Panc1 (cell line): ENCODE results near the gene TM4SF20. TPM values are rescaled to one million over a fixed set of nuclear protein-coding genes. Genes with fewer than 3 reads are reported as not detected.
"Not testable (repeated sequence)": the region's sequence is repeated elsewhere in the genome, so short reads cannot be mapped to it uniquely, and the experiment has no call there.

Experiments
- ATAC-seq: fragments of 200-7000 bp; cut with Tn5 transposase; 2 replicates; pipeline ENCODE4 v1.9.1; 2020; ENCODE audit warnings: mild to moderate bottlenecking, moderate library complexity
- BruUV-seq: library from RNA; stranded (reverse); fragments of 400-500 nt; replicated peaks from 2 replicates; lab custom pipeline; 2021; lab: Mats Ljungman, UMichigan
- CTCF ChIA-PET: fragments of 300-600 bp; sonication (Branson Sonifier 250); formaldehyde crosslinking; loops from one replicate; lab custom pipeline; 2022; ENCODE audit warnings: antibody characterized with exemption; lab: Charles Lee
- POLR2A ChIA-PET: fragments of 300-600 bp; sonication (Branson Sonifier 250); formaldehyde crosslinking; loops from one replicate; lab custom pipeline; 2022; ENCODE audit warnings: antibody characterized with exemption; lab: Charles Lee
- DNase-seq: peaks from one replicate; pipeline ENCODE4 v3.0.0-alpha.2; 2010; ENCODE audit warnings: low read depth, low spot score
- H3K27ac ChIP-seq: 2 replicates; pipeline ENCODE4 v1.5.1; 2011; ENCODE audit warnings: mild to moderate bottlenecking, low read length, inconsistent platforms
- H3K27me3 ChIP-seq: fragments of 200-500 bp; sonication (Bioruptor generic); 2 replicates; pipeline ENCODE4 v1.6.0; 2014; ENCODE audit warnings: low read length, inconsistent platforms; ENCODE audit not compliant: control insufficient read depth, insufficient read depth
- H3K36me3 ChIP-seq: fragments of 200-500 bp; sonication (Bioruptor generic); 2 replicates; pipeline ENCODE4 v1.5.1; 2014; ENCODE audit warnings: inconsistent platforms, mild to moderate bottlenecking, low read length, moderate library complexity; ENCODE audit not compliant: control insufficient read depth, insufficient read depth
- H3K4me1 ChIP-seq: 2 replicates; pipeline ENCODE4 v1.5.1; 2011; ENCODE audit warnings: inconsistent platforms, mild to moderate bottlenecking, low read length, moderate library complexity; ENCODE audit not compliant: control insufficient read depth, insufficient read depth
- H3K4me3 ChIP-seq, 2 experiments: 2 replicates each; pipeline ENCODE4 v1.5.1; 2011 to 2012; ENCODE audit warnings: low read depth in 2 of 2, low read length in 2 of 2, mild to moderate bottlenecking in 2 of 2, inconsistent platforms in 1 of 2, moderate library complexity in 1 of 2
- H3K9me3 ChIP-seq: fragments of 200-500 bp; sonication (Bioruptor generic); 2 replicates; pipeline ENCODE4 v1.5.1; 2014; ENCODE audit warnings: low read depth, mild to moderate bottlenecking, inconsistent platforms, low read length, moderate library complexity; ENCODE audit not compliant: control insufficient read depth, insufficient read depth
- CTCF ChIP-seq: fragments of 450-650 bp; IDR thresholded peaks from 2 replicates; pipeline ENCODE4 v1.5.1; 2017; ENCODE audit warnings: mild to moderate bottlenecking
- POLR2AphosphoS5 ChIP-seq: IDR thresholded peaks from 2 replicates; pipeline ENCODE4 v1.6.1; 2012; ENCODE audit warnings: mild to moderate bottlenecking, low read depth, low read length, moderate library complexity
- REST ChIP-seq, 2 experiments: IDR thresholded peaks; 2 replicates each; pipeline ENCODE4 v1.6.1; 2011 to 2012; ENCODE audit warnings: low read depth in 2 of 2, control low read depth in 1 of 2, low read length in 1 of 2, mild to moderate bottlenecking in 1 of 2, moderate library complexity in 1 of 2; ENCODE audit not compliant: insufficient read depth in 1 of 2
- SIN3A ChIP-seq: IDR thresholded peaks from 2 replicates; pipeline ENCODE4 v1.6.1; 2012; ENCODE audit warnings: low read depth, mild to moderate bottlenecking, low read length, moderate library complexity, borderline replicate concordance; ENCODE audit not compliant: insufficient read depth
- in situ Hi-C: cut with HindIII; loops from 2 replicates; pipeline ENCODE4 v1.10.0; 2016; ENCODE audit warnings: low sequenced_read_pairs, low pct_unique_long_range_greater_than_20kb
- intact Hi-C: fragments of 100-400 bp; cut with micrococcal nuclease; formaldehyde crosslinking; loops from one replicate; pipeline ENCODE4 v1.10.0; 2022; ENCODE audit not compliant: unreplicated experiment
- total RNA-seq: library from RNA; stranded (reverse); gene quantifications from one replicate; pipeline ENCODE4 v1.2.1, GENCODE V29; 2021; ENCODE audit not compliant: unreplicated experiment

TM4SF20 gene
- total RNA-seq, 1 experiment from 2014 or later = not detected

- H3K27me3 ChIP-seq, H3K9me3 ChIP-seq, CTCF ChIA-PET, DNase-seq, H3K4me3 ChIP-seq, H3K4me1 ChIP-seq, H3K27ac ChIP-seq, BruUV-seq, in situ Hi-C loops, H3K36me3 ChIP-seq, ATAC-seq: not testable (repeated sequence)
- POLR2A ChIA-PET = interaction anchor here (0.7 kb wide), 1 partner anchor 58 kb away, joined by 4 read pairs; no protein-coding TSS in a partner anchor
- intact Hi-C loops = loop anchor here (10.0 kb wide), 1 partner anchor 253 kb away; no protein-coding TSS in a partner anchor
Measured at GRCh38 chr2:227387583-227387982, 8.5 kb upstream of the TM4SF20 start, which contains the start of gene SCYGR1. TSS of gene SCYGR1 (minus strand) at chr2:227387949. CDS start at chr2:227387949, 0 bp downstream.

GRCh38 chr2:227386630-227387029, 7.5 kb upstream of the TM4SF20 start:
- BruUV-seq = no TSS peak
- Histone ChIP-seq H3K27me3 (peaks cover 6% of the 10 kb centered on the region; the same call in 1 of the 2 replicates), H3K4me3 (no peak overlapping the region), H3K36me3 (no peaks in the 10 kb centered on the region), H3K27ac (no peak overlapping the region), H3K4me1 (peaks cover 3% of the 10 kb centered on the region; the same call in 1 of the 2 replicates), H3K9me3 (no peaks in the 10 kb centered on the region)
- TF ChIP-seq CTCF (no peak), SIN3A (no peak), POLR2AphosphoS5 (no peak), REST (IDR thresholded peaks at IDR 0.05; ENCODE audit: insufficient read depth in 1 of 2, low read depth in 2 of 2, low read length in 1 of 2) (no peak)
- POLR2A ChIA-PET = no interaction called here
- in situ Hi-C loops (no loop called here), intact Hi-C loops (loop anchor here (10.0 kb wide), 1 partner anchor 252 kb away; no protein-coding TSS in a partner anchor)
- ATAC-seq (no peak), DNase-seq (no peak)
- CTCF ChIA-PET = no interaction called here

DNA sequence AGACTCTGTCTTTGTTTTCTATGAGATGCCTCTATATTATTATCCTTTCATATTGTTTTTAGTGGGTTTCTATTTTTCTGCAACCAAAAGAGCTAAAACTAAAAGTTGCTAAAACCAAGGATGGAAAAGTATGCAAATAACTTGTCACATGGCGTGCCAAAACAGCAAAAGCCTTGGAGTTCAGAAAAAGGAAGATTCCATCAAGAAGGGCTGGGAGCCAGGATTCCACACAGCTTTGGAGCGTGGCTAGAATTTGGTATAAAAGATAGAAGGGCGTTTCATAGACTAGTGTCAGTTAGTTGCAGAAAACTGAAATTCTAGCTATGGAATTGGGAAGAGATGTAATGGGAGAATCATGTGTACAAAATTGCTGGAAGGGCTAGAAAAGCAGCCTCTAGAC, 4.6 kb upstream of the TM4SF20 start:
- ATAC-seq (no peak), DNase-seq (no peak)
- Histone ChIP-seq H3K4me3 (no peak overlapping the region), H3K27me3 (peaks cover 8% of the 10 kb centered on the region; the same call in 1 of the 2 replicates), H3K27ac (no peak overlapping the region), H3K9me3 (no peaks in the 10 kb centered on the region), H3K36me3 (no peaks in the 10 kb centered on the region), H3K4me1 (peaks cover 1% of the 10 kb centered on the region; the same call in 1 of the 2 replicates)
- in situ Hi-C loops = no loop called here
- ChIA-PET POLR2A (no interaction called here), CTCF (no interaction called here)
- BruUV-seq = no TSS peak
- intact Hi-C loops = loop anchor here (10.0 kb wide), 1 partner anchor 249 kb away; no protein-coding TSS in a partner anchor
- TF ChIP-seq SIN3A = no peak
- TF ChIP-seq POLR2AphosphoS5 = no peak
- TF ChIP-seq CTCF = no peak

GRCh38 chr2:227382241-227382835, 3.2 kb upstream of the TM4SF20 start:
- CTCF ChIA-PET, H3K9me3 ChIP-seq, ATAC-seq, H3K27ac ChIP-seq, H3K36me3 ChIP-seq, H3K4me3 ChIP-seq, in situ Hi-C loops, POLR2A ChIA-PET, H3K4me1 ChIP-seq, H3K27me3 ChIP-seq, DNase-seq, BruUV-seq: not testable (repeated sequence)
- intact Hi-C loops = loop anchor here (10.0 kb wide), 1 partner anchor 248 kb away; no protein-coding TSS in a partner anchor
